DMS153 treated with DMSO at 0.1 percent for 48 hours (cell line): ENCODE measurements around the gene CASP3.
"Not testable (repeated sequence)": the region's sequence is repeated elsewhere in the genome, so short reads cannot be mapped to it uniquely, and the experiment has no call there.

Experiments
- DNase-seq: peaks from one replicate; lab custom pipeline; 2025; ENCODE audit not compliant: unreplicated experiment; lab: John Stamatoyannopoulos, UW

The CASP3 gene

GRCh38 chr4:184636144-184636543 is 13.1 kb downstream of the CASP3 start:
- no peak for DNase-seq

DNA sequence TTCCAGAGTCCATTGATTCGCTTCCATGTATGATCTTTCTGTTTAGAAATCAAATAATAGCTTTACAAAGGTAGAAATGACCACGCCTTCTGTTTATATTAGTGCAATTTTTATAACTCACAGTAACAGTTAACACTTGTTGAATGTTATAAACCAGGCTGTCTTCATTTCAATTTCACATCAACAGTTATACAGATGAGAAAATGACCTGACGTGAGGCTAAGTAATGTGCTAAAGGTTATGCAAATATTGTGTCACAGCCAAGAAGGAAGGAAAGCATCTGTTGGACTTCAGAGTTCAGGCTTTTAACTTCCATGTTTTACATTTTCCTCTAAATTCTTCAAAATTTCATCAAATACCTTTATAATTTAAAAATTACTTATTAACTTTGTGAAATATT is 13.9 kb downstream of the CASP3 start:
- DNase-seq, result no peak

DNA sequence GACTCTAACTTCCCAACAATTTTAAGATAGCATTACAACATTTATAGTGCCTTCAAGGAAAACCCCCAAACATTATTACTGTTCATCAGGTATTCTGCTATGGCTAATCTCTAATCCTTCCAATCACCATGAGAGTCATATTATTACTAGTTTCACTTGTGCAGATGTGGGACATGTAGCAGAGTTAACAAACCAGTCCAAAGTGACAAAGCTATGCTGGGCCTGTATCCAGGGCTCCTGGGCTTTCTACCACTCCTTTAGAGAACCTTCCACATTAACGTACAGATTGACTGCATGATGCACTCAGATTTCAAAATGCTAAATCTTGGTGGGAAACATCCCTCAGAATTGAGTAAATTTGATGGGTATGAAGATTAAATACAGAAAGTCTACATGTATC is 16.4 kb downstream of the CASP3 start:
- no peak for DNase-seq

DNA sequence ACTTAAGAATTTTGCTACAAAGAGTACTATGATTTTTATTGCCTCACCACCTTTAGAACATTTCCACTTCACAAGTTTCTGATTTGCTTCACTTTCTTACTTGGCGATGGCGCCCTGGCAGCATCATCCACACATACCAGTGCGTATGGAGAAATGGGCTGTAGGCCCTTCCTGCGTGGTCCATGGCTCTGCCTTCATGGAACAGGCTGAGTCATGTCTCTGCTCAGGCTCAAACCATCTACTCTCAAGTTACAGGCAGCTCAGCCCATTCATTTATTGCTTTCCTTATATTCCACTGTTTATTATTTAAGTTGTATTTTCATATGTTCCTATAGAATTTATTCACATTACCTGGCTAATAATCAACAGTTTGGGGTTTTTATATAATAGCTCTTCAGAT is 21.1 kb downstream of the CASP3 start:
- DNase-seq, result no peak

- not testable (repeated sequence) for DNase-seq
Observed at GRCh38 chr4:184625783-184626596, 23.3 kb downstream of the CASP3 start.

DNA sequence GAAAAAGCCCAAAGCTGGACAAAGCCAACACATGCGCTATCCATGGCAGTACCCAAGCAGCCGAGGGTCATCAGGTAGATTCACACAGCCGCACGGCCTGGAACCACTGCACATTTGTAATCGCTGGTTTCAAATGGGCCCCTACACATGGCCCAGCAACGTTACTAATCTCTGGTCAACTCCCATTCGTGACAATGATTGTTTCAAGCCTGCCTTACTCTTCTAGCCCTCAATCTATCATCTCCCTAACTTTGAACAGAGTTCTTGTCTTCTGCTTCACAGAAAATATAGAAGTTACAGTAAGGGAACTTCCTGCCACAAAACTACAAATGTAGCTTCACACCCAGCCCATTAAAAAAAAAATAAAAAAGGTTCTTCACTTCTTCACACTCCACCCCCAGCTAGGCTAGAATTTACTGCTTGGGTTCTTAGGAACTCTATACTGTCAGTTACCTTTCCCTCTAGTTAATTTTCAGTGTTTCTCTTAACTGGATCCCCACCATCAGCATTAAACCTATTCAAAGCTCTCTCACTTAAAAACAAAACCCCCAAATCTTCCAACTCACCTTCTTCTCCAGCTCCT is 24.2 kb downstream of the CASP3 start:
- no peak for DNase-seq

- not testable (repeated sequence) for DNase-seq
Observed at GRCh38 chr4:184624504-184624903, 24.7 kb downstream of the CASP3 start.

- no peak for DNase-seq
Observed at GRCh38 chr4:184621518-184621917, 27.7 kb downstream of the CASP3 start.

DNA sequence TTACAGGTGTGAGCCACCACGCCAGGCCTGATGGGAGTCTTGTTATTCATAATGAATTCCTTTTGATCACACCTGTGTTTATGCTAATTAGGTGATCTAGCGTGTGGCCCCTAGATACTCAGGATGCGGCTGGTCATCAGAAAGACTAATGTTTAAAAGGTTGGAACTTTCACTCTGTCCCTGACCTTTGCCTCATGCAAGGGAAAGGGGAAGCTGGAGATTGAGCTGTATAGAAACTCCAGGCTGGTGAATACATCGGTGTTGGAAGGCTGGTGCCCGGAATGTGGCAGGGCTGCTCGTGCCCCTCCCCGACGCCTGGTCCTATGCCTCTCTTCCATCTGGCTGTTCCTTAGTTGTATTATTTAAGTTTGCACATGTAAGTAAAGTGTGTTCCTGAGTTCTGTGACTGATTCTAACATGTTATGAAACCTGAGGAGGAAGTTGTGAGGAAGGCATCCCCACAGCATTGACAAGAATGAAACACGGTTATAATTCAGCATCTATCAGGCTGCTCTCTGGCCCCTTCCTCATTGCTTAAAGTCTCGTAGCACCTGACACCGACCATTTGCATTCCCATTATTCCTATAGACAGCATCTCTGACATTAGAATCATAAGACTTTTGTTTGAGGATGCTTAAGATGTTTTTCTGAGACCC is 28.9 kb downstream of the CASP3 start:
- no peak for DNase-seq

GRCh38 chr4:184617600-184618196 is 31.5 kb downstream of the CASP3 start:
- DNase-seq, result no peak

DNA sequence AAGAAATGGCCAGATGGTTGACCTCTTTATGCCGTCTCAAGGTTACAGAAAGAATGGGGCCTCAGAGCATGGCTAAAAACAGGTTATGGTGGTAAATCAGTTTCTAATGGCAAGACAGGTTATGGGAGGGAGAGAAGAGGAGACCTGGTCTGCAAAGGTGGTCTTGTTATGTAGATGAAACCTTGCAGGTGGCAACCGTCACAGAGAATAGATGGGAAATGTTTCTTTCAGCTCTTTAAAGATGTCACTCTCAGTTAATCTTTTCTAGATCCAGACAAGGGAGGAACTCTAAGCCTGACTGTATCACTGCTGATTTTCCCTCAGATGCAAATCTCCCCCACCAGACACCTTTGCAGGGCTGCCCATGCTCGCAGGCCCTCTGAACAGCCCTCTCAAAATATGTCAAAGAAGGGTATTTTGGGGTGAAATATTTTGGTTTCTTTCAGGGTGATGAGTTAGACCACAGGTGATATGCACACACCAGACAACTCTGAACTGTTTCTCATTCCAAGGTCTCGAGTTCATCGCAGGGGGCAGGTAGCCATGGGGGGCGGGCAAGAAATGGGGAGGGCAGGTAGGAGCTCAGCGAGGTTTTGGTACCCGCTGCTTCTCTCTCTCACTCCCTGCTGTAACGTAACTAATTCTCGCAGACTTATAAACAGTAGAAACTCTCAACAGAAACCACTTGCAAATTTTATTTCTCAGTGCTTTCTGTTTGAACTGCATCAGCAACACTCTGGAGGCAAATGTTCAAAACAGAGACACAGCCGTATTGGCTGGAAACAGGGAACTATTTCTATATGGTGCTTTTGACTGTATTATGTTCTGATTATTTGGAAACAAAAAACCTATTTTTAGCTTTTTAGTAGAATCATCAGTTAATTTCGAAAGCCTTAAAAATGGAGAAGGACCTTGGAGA is 32.4 kb downstream of the CASP3 start:
- DNase-seq, result no peak

- not testable (repeated sequence) for DNase-seq
Observed at GRCh38 chr4:184616168-184616567, 33.1 kb downstream of the CASP3 start.

DNA sequence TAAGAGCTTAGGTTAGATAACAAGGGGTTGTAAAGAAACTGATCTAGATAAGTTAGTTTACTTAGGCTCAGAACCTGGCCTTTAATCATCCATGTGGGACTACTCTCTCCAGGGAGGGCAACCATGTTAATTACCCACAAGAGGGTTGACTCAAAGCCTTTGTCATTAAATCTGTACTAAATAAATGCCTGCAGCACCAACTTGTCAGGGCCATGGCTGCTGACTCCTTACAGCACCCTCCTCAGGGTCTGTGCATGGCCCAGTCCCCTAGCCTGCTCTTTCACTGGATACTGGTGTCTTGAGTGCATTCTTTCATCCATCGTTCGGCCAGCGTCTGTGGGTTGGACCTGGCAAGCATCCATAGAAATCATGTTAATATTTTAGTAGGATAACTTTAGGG is 34.7 kb downstream of the CASP3 start:
- no peak for DNase-seq

DNA sequence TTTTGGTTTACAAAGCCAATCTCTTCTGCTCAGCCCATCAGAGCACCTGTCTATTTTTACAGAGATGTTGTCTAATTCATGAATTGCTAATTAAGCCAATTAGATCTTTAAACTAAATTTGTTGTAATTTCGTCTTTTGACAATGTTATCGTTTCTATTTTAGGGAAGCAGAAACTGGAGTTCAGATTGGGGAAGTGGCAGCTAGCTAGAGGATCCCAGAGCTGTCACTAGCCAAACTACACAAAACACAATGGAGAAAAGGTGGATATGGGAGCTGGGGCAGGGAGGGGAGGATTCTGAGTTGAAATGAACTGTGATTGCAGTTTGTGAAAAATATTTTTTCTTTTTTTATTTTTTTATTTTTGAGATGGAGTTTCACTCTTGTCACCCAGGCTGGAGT is 35.8 kb downstream of the CASP3 start:
- DNase-seq, result no peak

GRCh38 chr4:184612074-184612473 is 37.2 kb downstream of the CASP3 start:
- no peak for DNase-seq

- DNase-seq, result not testable (repeated sequence)
Observed at GRCh38 chr4:184607429-184607828, 41.8 kb downstream of the CASP3 start.

- not testable (repeated sequence) for DNase-seq
Observed at GRCh38 chr4:184602857-184603256, 46.4 kb downstream of the CASP3 start.

GRCh38 chr4:184600982-184601381 is 48.3 kb downstream of the CASP3 start:
- not testable (repeated sequence) for DNase-seq

DNA sequence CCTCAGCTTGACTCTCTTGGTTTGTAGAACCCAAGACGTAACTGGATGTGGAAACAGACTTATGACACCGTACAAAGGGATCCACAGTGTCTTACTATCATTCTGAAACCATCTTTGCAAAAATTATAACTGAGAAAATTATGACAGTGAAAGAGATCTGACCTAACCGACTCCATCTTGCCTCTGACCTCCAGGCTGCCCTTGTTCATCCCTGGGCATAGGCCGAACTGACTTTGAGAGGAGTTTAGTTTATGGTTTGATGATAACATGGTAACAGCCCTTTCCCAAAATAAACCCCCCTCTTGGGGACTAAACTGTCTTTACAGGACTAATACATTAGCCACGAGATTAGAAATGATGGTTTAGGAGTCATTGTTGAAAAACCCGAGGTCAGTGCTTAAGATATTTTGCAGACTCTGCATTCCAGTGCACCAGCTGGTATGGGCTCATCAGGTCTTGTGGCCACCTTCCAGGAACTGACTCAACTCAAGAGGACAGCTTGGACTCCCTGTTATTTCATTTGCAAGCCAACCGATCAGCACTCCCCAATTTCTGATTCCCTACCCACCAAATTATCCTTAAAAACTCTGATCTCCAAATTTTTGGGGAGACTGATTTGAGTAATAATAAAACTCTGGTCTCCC is 49.6 kb downstream of the CASP3 start:
- DNase-seq, result no peak
